Epidermal melanocyte (primary cell): Measurements from ENCODE around the gene CACNA1S.
A peak's percentile ranks its signal among the peaks of the same experiment; 100 is the strongest.

Experiments
- DNase-seq: peaks from one replicate; pipeline ENCODE4 v3.0.0; 2011; ENCODE audit warnings: low spot score; ENCODE audit not compliant: insufficient read length

The CACNA1S gene

DNA sequence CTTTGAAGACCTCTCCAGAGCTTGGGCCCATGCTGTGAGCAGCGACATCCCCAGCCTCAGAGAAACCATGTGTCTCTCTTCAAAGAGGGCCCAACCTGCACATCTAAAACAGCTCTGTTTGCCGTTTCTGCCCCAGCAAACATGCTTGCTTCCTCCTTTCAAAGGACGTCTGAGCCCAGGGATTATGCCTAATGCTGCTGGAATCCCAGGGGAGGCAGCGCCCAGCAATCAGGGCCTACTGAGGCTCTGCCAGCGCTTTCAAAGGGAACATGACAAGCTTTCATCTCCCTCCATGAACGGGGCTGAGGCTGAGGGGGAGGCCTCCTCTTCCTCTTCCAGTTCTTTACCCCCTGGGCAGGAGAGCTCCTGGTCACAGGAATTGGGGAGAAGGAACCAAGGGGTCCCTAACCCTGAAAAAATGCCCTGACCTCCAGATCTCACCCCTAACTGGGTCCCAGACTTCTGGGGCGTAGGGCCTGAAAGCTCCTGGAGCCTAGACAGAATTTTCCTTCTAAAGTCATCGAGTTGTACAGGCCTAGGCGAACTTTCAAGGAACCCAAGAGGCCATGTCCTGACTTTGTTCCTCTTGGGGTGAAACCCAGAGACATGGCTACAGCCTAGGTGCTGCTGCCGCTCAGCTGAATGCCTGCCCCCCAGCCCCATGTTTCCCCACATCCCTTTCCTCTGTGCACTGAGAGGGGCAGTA is 28.2 kb upstream of the CACNA1S start:
- DNase-seq = no peak

DNA sequence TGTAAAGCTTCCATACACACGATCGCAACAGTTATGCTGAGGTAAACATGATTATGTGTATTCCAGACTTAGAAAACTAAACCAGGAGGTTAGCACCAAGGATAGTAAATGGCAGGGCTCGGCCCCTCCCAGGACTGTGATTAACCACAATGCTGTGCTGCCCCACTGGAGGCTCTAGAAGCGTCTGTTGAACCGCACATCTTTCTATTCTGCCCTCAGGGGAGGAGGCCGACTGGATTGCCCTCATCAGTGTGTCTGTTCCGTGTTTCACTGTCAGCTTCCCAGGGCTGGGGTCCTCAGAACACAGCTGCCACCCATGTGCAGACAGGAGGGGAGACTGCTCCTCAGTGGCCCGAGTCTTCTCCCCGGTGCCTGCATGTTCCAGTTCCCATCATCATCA is 27.5 kb upstream of the CACNA1S start:
- no peak for DNase-seq

DNA sequence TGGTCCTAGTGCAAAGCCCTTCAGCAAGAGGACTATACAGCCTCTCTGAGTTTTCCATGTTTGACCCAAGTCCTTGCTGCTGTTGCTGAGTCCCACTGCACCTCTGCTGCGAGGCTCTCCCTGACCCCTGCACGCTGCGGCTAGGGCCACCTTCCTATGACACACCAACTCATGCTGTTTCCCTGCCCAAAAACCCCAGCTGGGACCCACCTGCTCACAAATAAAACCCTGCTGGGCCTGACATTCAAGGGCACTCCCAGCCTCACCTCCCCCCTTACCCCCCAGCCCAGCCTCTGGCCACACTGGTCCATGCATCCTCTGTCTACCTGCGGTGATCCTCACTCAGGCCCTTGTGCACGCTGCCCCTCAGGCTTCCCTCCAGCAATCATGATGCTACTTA is 27.1 kb upstream of the CACNA1S start:
- DNase-seq = no peak

DNA sequence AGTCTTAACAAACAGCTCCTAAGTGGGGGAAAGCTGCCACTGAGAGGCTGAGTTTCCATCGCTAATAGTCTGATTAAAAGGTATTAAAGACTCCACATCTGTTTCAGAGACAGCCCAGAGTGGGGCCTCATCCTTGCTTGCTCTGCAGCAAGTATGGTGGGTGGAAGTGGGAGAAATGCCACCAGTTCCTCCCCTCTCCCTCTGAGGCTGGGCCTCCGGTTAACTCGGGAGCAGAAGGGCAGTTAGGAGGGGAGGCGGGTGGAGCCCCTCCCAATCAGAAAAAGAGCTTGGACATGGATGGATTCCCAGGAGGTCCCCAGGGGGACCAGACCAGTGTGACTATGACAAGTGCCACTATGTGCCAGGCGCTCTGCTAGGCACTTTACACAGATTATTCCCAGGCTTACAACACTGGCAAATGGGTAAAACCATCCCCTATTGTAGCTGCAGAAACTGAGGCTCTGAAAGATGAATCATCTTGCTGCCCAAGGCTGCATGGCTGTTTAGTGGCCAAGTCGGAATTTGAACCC is 26.1 kb upstream of the CACNA1S start:
- DNase-seq = no peak

DNA sequence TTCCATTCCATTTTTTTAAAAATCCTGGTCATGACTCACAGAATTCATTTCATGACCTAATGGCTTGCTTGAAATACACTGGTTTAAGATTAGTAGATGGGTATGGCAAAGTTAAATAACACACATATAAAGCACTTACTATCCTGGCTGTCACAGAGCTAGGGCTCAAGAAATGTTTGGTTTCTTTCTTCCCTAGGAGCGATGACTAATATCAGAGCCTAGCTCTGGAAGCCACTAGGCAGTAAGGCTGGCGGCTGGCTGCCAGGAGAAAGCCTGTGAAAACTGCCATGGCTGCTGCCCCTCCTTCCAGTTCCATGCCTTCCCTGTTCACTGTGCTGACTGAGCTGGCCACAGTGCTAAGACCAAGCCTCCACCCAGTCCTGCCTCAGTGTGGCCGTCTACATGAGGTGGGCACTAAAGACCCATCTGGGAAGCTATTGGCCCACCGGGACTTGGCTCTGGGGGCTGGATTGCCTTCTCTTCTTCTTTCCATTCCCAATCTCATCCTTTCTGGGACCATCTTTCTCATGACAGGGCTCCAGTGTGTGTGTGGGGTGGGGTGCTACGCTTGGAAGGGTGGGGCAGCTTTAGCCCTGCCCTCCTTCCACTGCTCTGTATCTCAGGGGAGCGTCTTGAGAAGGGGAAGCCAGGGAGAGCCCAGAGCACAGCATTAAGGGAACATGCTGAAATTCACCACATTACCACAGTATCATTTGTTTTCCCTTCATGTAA is 25.5 kb upstream of the CACNA1S start:
- DNase-seq = peak; percentile 77

DNA sequence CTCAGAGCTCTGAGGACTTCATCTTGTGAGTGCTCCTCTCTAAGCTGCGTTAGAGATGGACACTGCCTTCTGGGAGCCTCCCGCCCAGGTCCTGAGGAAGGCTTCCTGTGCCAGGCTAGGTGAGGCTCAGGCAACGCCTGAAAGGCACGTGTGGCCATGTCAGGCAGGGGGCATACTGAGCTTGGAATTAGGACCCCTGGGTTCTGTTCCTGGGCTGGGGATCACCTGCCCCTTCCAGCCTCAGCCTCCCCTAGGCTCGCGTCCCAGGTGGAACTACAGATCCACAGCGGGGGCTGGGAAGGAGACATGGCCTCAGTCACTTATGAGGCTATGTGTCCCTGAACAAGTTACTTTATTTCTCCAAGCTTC is 24.8 kb upstream of the CACNA1S start:
- DNase-seq = no peak

DNA sequence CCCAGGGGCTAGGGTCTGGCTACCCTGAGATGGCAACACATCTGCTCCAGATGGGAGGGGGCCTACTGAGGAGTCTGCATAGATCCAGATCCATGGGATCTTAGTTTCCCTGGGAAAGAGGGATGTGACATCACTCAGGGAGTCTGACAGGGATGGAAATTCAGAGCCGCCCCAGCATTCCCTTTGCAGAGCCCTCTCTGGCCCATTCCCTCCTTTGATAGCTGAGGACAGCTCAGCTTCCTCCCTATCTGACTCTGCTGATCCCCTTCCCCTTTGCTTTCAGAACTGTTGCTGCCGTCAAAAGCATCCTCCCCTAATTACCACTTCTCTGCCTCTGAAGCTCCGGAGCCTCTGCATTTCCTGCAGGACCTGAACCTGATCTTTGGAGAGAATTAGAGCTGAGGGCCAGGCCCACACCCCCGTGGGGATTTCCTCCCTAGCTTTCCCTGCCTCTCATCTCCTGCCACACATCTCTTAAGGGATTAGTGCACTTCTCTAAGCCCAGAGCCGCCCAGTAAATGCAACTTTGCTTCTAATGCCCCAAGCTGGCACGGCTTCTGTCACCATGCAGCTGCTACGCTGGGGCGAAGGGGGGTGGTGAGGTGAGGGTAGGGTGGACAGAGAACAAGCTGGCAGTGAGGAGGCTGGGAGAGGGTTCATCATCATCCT is 24.3 kb upstream of the CACNA1S start:
- no peak for DNase-seq

DNA sequence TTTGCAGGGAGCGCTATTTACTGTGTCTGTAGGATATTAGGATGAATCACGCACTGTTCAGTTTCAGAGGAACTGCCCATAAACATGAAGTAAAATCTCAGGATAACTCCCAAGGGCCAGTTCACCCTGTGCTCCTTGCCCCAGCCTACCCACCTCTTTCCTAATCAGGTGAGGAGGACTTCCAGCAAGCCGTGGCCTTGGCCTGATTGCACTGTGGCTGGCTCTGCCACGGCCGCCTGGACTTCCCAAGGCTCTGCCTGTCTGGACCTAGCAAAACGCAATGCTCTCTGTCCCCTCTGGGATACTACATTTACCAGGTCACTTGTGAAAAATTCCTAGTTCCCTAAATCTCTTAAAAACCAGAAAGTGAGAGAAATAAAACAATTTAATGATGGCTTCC is 22.2 kb upstream of the CACNA1S start:
- DNase-seq = no peak

DNA sequence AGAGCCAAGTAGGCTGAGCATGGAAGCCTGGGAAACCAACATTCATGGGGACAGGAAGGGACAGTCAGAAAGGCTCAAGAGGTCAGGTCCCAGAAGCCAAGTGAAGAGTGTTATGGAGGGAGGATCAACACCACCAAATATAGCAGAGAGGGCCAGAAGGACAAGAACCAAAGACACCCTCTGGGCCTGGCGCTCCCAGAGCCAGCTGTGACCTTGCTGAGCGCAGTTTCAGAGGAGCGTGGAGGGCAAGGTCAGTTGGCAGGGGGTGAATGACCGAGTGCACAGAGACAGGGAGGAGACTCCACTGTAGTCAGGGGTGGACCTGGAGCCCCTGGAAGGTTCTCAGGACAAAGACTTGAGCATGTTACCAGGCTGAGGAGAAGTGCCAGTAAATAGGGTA is 19.2 kb upstream of the CACNA1S start:
- DNase-seq = no peak

DNA sequence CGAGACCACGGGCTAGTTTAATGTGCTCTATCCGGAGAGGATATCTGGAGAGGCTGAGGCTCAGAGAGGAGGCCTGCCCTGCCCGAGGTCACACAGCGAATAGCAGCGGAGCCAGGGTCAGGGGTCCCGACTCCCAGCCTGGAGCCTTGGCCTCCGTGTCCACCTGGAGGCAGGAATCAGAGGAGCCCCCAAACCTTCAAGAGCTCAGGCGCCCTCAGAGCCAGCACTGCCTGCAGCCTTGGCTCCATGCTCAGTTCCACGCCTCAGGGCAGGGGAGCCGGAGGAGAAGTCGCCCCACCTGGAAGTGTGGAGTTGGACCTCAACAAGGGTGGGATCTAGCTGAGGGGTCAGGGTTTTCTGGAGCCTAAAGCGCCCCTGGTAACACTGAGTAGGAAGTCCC is 16.7 kb upstream of the CACNA1S start:
- no peak for DNase-seq

DNA sequence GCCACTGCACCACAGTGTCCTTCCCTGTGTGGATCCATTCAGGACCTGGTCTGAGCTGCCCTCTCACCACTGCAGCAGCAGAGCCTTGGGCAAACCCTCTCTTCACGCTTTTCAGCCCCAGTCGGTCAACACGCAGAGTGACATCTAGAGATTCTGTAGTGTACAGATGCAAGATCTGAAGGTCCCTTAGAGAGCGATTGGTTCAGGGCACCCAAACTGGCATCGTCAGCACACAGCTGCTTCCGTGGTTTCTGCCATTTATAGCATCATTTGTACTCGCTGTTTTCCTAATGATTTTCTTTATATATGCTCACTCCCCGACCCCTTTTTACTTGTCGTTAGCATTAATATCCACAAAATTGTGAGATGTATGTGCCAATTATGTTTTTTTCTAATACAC is 16.2 kb upstream of the CACNA1S start:
- no peak for DNase-seq

DNA sequence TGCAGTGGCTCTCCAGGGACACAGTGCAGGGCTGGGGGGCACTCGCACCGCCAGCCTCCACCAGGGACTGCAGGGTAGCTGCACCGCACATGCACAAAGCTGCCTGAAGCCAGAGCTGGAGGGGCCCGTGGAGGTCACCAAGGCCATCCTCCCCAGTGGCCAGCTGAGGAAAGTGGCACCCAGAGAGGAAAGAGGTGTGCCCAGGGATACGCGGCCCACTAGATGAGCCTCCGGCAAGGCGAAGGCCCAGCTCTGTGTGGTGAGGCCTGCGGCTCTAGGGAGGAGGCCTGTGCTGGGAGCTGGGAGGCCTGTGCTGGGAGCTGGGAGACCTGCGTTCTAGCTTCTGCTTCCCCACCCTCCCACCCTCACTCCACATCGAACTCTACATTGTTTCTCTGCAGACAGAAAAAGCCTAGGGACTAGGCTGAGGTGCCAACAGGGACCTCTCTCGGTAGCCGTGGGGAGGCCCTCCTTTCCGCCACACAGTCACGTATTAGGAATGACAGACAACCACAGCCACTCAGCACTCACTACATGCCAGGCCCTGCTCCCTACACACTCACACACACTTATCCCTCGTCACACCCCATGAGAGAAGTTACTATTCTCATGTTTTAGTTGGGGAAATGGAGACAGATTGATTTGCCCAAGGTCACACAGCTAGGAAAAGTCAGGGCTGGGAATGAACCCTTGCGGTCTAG is 15.7 kb upstream of the CACNA1S start:
- no peak for DNase-seq

DNA sequence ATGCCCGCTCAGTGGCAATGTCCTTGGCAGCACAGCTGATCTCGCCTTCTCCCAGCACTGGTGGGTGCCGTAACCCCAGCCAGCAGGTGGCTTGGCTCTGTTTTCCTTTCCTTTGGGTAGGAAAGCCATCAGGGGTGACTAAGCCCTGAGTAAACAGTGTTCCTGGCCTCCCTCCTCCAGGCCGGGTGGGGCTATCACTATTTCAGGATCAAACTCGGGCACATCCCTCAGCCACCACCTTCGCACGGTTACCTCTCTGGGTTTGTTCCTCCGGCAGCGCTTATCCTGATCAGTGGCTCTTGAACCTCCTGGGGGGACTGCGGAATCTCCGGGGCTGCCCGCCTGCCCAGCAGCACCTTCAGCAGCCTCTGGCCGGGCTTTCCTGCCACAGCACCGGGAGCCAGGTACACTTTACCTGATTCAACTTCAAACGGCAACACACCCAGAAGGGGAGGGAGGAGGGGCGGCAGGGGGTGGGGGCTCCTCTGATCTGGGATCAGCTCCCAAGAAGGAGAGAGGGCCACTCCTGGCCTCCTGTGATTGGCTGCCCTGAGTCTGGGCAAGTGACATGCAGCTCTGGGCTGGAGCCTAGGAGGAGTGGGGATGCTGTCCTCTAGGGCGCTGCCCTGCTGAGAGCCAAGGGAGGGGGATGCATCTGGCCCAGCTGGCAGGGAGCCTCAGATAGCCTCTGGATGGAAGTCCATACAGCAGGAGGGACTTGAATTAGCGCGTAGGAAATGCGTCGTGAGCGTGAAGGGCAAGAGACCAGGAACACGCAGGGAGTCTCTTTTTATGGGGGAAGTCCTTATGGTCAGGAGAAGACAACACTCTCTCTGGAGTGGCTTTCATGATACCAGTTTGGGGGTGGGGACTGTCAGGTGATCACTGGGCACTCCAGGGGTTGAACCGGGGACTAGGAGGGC is 14.9 kb upstream of the CACNA1S start, which contains the start of gene ASCL5:
TSS of gene ASCL5 (minus strand) at position 353 of the 923 bp plus-strand sequence. CDS start 11,812 bp downstream, outside the sequence.
- no peak for DNase-seq

DNA sequence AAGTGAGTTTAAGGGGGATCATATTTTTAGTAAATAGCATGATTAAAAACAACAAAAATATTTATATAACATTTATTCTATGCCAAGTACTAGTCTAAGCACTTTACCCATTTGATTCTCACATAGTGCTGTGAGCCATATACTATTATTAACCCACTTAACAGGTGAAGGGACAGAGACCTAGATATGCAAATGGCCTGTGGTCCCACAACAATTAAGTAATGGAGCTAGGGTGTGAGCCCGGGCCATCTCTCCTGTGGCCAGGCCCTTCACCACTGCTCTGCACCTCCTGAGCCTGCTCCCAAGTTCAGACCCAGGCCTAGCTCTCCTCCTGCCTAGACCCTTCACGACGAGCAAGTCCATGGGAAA is 14.2 kb upstream of the CACNA1S start:
- no peak for DNase-seq

DNA sequence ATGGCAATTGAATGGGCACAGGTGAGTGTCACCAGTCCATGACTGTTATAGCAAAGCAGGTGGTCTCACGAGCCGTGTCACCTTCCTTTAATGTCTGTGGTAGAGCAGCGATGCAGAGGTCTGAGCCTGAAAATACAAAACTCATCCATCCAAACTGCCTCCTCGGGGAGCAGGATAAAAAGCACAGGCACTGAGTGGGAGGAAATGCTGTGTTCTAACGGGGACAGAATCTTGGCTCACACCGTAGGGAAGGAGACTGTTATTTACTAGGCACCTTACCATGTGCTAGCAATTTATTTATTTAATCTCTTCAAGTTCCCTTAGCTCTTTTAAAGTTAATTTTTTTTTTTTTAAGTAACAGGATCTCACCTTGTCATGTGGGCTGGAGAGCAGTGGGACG is 13.6 kb upstream of the CACNA1S start:
- no peak for DNase-seq

DNA sequence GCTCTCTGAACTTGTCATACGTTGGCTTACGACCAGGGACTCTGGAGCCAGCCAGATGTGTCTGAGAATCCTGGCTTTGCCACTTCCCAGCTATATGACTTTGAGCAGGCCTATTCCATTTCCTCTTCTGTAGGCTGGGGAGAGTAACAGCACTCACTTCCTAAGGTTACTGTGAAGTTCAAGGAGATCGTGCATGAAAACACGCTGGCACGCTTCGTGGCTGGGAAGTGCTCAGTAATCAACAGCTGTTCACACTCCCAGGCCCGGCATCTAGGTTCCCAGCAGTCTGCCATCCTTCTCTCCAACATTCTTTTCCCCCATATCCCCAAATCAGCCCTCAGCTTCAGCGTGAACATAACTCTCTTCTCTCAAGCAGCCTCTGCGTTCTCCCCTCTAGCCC is 12.8 kb upstream of the CACNA1S start:
- no peak for DNase-seq

DNA sequence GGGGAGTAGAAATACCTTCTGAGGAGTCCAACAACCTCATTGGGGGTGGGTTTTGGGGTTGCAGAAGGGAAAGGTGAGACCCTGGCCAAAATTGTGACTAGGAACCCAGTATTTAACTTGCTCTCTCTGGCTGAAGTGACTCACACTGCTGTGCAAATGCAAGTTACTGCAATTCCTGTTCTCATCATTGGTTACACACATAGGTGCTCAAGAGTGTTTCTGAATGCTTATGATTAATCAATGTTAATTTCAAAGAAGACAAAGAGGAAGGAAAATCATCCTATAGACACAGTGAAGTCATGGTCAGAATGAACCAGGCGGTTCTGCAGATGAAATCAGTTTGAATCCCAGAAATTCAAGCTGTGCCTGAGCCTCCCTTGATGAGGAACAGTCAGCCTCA is 11.6 kb upstream of the CACNA1S start:
- no peak for DNase-seq

DNA sequence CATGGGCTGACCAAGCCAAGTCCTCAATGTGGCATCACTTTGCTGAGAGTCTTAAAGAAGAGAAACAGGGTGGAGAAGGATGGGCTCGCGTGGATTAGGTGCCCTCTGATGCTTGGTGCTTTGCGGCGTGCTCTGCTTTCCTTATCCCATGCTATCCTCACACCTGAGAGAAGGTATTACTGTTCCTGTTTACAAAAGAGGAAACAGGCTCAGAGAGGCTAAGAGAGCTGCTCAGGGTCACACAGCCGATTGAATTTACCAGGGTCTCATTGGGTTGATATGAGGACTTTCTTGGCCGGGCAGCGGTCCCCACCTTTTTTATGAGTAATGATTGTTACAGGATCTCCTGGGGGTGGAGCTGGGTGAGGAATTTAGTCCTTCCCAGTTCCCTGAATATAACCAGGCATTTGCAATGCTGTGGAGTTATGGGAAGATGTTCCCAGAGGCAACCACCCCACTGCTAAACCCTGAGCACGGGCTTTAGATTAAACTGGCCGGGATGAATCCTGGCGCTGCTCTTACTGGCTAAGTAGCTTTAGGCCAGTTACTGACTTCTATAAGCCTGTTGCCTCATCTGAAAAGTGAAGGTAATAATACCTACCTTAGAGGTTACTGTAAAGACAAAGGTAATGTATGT is 10.2 kb upstream of the CACNA1S start:
- no peak for DNase-seq

DNA sequence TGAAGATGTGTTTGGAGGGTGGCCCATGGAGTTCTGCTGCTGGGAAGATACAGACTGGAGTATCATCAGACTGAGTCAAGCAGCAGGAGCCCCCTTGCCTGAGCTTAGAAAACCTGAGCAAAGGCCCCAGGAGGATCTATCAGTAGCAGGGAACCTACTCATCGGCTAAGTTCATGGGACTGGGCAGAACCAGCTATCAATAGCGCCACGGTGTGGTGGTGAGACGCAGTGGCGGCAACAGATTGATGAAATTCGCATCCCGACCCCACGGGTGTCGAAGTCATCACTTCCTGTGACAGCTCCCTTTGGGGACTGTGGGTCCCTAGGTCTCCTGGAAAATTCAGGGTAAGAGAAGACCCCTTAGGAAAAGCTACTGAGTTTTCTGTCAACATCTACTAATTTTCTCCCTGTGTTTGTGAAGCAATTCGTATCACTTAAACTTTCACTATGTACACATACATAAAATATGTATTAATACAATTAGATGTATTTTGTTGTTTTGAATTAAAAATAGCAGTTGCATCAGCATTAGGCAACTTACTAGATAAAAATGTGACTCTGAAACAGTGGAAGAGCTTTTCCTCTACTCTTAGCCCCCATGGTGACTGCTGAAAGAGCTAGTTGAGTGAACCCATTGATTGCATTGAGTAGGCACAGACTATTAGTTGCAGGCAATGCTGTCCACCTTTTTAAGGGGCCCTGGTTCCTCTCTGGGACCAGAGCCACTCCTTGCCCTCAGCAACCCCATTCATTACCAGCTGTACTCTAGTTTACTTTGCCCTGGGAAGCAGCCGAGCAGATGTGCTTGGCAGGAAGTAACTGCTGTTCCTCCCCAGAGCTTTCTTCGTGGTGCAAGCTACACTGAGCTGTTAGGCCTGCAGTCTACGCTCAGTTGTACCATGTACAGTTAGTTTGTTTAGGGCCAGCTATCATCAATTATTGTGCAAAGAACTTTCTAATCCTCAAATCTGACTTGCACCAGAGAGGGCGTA is 7.3 kb upstream of the CACNA1S start:
- no peak for DNase-seq
